Suprapubic skin (tissue), 4 donors: ENCODE results near the gene UBE3D.

Experiments used
- POLR2A ChIP-seq, 2 donors: fragments of 450-650 bp; IDR thresholded peaks; one replicate each; pipeline ENCODE4 v1.6.1; 2017; ENCODE audit warnings: antibody characterized with exemption in 2 of 2, mild to moderate bottlenecking in 2 of 2, moderate library complexity in 2 of 2
- POLR2AphosphoS5 ChIP-seq, 3 donors: sonication (generic); formaldehyde crosslinking; IDR thresholded peaks; one replicate each; pipeline ENCODE4 v1.6.1; 2017; ENCODE audit warnings: antibody characterized with exemption in 3 of 3
- TF ChIP-seq, protein P1 (sequence below), 2 donors: fragments of 200-600 bp in 1 of 2; fragments of 450-650 bp in 1 of 2; sonication (generic) in 1 of 2; IDR thresholded peaks; one replicate each; pipeline ENCODE4 v1.5.1; 2016 to 2019; ENCODE audit warnings: antibody characterized with exemption in 2 of 2, mild to moderate bottlenecking in 1 of 2, moderate library complexity in 1 of 2

DNA sequence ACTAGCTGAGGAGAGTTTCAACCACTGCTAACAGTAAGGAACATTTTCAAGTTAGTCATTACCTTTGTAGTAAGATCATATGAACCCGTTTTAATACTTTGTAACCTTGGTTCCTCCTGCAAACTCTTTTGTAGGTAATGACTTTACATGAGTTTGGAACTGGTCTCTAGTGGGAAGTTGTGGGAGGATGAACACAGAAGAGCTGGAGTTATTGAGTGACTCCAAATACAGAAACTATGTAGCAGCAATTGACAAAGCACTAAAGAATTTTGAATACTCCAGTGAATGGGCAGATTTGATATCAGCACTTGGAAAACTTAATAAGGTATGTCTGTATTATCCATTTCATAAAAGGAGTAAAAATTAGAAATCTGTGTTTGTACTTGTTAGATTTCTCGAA lies 31.1 kb upstream of the UBE3D start:
- no peak for TF ChIP-seq POLR2AphosphoS5 (IDR thresholded peaks at IDR 0.05)
- no peak for TF ChIP-seq POLR2A (IDR thresholded peaks at IDR 0.05)
- TF ChIP-seq, protein P1, sequence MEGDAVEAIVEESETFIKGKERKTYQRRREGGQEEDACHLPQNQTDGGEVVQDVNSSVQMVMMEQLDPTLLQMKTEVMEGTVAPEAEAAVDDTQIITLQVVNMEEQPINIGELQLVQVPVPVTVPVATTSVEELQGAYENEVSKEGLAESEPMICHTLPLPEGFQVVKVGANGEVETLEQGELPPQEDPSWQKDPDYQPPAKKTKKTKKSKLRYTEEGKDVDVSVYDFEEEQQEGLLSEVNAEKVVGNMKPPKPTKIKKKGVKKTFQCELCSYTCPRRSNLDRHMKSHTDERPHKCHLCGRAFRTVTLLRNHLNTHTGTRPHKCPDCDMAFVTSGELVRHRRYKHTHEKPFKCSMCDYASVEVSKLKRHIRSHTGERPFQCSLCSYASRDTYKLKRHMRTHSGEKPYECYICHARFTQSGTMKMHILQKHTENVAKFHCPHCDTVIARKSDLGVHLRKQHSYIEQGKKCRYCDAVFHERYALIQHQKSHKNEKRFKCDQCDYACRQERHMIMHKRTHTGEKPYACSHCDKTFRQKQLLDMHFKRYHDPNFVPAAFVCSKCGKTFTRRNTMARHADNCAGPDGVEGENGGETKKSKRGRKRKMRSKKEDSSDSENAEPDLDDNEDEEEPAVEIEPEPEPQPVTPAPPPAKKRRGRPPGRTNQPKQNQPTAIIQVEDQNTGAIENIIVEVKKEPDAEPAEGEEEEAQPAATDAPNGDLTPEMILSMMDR (IDR thresholded peaks at IDR 0.05): no peak
